Medulla oblongata (tissue), 1 donor: Measurements from ENCODE around the gene MAN1C1.
"Not testable (repeated sequence)": the region's sequence is repeated elsewhere in the genome, so short reads cannot be mapped to it uniquely, and the experiment has no call there.

Experiments used
- DNase-seq: peaks from one replicate; pipeline ENCODE4 v3.0.0-alpha.2; 2015; ENCODE audit errors: extremely low spot score

MAN1C1 gene

DNA sequence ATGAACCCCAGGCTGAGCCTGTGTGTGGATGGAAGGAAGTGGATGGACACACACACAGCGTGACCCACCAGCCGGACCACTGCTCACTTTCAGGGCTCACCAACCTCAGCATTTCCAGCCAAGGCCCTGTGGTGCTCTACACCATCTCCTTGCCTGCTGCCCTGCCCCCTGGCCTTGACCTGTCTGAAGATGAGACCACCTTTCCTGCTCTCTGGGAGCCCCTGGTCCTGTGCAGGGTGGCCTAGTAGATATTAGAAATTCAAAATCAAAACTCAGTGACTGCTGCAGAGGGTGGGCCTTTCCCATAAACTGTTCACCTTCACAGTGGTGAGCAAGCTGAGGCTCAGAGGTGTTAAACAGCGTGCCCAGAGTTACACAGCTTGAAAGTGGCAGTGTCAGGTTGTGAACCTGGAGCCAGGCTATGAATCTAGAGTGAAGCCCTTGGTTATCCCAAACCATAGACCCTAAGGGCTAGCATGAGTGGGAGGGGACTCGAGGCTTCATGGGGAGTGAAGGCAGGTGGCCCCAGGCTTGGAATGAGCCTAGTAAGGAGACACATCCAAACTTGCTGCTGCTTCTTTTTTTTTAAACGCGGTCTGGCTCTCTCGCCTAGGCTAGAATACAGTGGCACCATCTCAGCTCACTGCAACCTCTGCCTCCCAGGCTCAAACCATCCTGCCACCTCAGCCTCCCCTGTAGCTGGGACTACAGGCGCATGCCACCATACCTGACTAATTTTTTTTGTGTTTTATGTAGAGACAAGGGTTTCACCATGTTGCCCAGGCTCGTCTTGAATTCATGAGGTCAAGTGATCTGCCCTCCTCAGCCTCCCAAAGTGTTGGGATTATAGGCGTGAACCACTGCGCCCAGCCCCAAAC lies 41.5 kb downstream of the MAN1C1 start:
- DNase-seq, result no peak

DNA sequence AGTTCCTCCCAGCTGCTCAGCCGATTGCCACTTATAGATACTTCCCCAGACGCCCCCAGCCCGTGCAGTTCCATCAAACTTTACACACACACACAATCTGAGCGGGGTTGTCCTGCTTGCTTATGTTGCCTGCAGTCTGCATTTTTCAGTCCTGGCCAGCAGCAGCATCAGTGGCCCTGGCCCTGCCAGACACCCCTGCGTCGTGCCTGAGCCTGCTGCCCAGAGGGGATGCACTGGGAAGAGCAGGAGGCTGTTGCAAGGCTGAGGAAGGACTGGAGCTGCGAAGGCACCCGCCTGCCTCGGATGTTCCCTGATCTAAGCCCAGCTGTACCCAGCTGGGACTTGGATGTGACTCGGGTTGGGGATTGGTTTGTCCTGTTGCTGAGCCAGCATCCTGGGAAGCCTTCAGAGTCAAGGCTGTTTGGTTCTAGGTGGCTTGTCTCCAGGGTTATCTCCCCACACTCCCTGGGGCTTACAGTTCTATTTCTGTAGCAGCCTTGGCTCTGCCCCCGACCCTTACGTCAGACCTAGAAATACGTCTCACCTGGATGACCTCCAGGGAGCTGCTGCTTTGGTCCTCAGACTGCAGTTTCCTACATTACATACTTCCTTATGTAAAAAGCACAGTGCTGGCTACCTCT lies 42.3 kb downstream of the MAN1C1 start:
- no peak for DNase-seq

DNA sequence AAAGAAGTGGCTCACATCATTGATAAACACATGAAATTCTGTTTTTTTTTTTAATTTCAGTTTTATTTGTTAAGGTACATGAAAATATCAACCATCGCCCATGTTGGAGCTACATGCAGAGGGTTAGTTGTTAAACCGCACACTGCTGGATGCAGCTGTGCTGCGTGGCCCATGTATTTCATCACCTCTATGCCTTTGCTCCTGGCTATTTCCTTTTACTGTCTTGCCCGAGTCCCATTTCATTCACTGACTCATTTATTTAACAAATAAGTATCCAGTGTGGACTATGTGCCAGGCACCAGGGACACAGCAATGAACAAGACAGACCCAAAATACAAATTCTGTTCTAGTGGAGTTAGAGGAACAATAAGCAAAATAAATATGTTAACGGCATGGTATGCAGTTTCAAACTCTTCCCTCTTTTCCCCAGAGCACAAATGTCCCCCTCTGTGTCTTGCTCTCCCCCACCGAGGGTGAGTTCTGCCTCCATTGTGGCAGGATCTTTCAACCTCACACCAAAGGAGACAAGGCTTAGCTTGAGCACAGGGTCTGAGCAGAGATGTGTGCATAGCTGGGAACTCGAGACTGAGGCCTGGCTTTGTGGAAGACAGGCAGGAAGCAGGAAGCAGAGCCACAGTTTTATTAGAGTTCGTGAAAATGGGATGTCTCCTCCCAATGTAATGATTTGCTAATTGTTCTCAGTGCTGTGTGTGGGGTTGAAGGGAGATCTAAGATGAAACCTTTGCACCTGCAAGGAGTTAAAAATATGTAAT lies 44.6 kb downstream of the MAN1C1 start:
- DNase-seq, result no peak

- DNase-seq, result no peak
Measured at GRCh38 chr1:25662061-25662460, 45.5 kb downstream of the MAN1C1 start.

DNA sequence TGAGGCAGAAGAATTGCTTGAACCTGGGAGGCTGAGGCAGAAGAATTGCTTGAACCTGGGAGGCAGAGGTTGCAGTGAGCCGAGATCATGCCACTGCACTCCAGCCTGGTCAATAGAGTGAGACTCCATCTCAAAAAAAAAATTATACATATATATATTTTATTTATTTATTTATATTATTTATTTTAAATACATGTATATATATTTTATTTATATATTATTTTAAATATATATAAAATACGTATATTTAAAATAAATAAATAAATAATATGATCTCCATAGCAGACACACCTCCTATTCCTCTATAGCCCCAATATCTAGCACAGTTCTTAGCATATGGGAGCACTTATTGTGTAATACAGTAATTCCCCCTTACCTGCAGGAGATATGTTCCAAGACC lies 46.4 kb downstream of the MAN1C1 start:
- not testable (repeated sequence) for DNase-seq

DNA sequence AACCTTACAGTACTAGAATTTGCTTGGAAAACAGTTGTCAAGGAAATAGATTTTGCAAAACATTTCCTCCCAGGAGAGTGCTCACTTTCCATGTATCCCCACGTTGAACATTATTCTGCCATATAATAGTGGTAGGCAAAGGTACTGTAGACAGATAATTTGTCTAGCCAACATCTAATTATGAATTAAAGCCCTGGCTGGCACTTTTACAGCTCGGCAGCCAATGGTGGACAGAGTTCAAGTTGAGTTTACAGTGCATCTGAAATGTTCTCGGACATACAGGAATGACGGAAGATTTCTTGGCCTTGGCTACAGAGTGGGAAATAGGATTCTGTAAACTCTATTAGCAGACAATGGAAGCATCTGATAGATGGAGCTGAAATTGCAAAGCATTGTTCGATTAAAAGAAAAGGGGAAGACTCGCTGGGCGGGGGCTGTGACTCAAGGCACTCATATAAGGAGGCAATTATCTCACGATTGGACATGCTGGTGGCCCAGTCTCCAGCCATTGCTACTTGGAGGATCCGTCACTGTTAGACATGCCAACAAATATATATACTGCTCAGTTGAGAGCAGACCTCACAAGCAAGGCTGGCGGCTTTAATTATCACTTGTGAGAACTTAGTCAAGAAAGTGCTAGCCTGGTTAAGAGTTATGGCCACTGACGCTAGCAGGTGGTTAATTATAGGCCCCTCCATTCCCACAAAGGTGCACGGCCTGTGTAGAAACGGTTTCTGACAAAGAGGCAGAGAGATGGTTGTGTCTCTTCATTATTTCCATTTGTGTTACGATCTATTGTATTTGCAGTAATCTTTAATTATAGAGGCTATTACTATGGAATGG lies 48.0 kb downstream of the MAN1C1 start:
- no peak for DNase-seq

GRCh38 chr1:25666460-25666859 lies 49.9 kb downstream of the MAN1C1 start:
- DNase-seq, result no peak

GRCh38 chr1:25668931-25669573 lies 52.5 kb downstream of the MAN1C1 start:
- DNase-seq, result no peak

GRCh38 chr1:25669781-25670567 lies 53.4 kb downstream of the MAN1C1 start:
- DNase-seq, result no peak

DNA sequence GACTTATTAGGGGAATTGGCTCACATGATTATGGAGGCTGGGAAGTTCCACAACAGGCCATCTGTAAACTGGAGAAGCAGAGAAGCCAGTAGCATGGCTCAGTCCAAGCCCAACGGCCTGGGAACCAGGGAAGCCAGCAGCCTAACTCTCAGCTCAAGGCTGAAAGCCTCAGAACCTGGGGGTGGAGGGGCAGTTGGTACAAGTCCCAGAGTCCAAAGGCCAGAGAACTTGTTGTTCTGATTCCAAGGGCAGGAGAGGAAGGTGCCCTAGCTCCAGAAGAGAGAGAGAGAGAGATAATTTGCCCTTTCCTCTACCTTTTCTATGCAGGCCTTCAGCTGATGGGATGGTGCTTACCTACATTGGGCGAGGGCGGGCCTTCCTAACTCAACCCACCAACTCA lies 55.3 kb downstream of the MAN1C1 start:
- DNase-seq, result no peak

- no peak for DNase-seq
Measured at GRCh38 chr1:25672763-25673409, 56.3 kb downstream of the MAN1C1 start.

DNA sequence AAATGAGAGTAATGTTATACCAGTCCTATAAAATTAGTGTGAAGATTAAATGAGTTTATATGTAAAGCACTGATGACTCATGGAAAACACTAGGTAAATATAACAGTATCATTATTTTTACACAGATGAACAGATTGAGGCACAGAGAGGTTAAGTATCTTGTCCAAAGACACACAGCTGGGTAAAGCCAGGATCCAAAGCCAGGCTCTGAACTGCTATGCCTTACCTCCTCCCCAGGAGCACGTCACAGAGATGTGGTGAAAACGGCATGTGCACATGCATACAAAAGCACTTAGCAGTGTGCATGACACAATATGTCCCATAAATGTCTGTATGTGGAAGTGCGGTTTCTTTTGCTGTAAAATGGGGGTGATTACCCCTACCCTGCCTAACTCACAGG lies 56.9 kb downstream of the MAN1C1 start:
- no peak for DNase-seq

GRCh38 chr1:25673962-25674806 lies 57.6 kb downstream of the MAN1C1 start:
- no peak for DNase-seq

DNA sequence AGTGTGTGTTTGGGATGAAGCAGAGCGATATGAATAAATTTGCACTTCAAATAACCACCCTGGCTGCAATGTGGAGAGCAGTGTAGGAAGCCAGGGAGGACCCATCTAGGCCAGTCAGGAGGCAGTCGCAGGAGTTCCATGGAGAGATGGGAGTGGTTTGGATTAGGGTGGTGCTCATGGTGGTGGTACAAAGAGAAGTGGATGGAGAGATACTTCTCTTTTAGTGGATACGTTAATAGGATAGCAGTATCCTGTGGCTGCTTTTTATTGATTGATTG lies 58.2 kb downstream of the MAN1C1 start:
- no peak for DNase-seq

- no peak for DNase-seq
Measured at GRCh38 chr1:25675729-25676476, 59.3 kb downstream of the MAN1C1 start.

DNA sequence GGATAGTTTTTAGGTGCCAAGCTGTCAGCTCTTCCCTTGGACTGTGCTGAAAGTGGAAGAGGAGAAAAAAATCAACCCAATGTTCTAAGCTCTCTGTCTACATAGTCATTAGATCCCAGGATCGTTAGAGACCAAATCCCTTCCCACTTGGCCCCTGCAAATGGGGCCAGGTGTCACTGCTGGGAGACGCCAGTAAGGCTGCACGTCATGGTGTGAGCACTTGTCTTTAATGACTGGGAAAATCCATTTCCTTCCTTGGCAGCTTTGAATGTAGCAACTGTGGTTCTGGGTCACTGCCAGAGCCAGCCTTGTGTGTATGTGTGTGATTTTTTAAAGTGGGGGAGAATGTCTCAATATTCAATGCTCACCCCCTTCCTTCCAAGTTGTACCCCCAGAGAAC lies 59.9 kb downstream of the MAN1C1 start:
- peak; percentile 65 for DNase-seq

GRCh38 chr1:25677193-25677773 lies 60.7 kb downstream of the MAN1C1 start:
- DNase-seq, result no peak

- DNase-seq, result no peak
Measured at GRCh38 chr1:25679171-25679570, 62.6 kb downstream of the MAN1C1 start.
